ENCODE data around the gene GRIK2. TPM values are rescaled to one million over a fixed set of nuclear protein-coding genes. Genes with fewer than 3 reads are reported as not detected.

Gene GRIK2
- total RNA-seq, 2 donors from 2014 or later, result 1.00 to 4.5 TPM

DNA sequence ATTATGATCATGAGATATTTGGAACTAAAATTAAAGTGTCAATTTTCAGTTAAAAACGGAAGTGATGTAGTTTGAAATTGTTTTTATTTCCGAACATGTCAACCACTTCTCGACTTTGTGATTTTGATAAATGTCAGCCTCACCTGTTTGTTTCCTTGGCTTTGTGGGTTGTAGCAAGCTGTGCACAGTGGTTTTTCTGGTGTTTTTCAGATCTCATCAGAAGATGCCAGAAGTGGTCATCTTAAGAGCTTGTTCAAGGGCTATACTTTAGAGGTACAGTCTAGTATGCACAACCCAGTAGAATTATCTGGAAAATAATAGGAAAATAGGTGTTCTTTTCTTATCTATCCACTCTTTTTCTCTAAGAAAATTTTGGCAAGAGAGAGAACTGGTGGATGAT is 134.0 kb downstream of the GRIK2 start:
- H3K27me3 Mint-ChIP-seq (ENCODE audit: insufficient read depth), result no peaks in the 10 kb centered on the region
- Histone ChIP-seq H3K4me3 (ENCODE audit: low read length) (no peak overlapping the region), H3K36me3 (ENCODE audit: control insufficient read depth, insufficient read depth, low read length) (no peaks in the 10 kb centered on the region), H3K9ac (ENCODE audit: extremely low read depth, low read length, poor library complexity, severe bottlenecking) (no peak overlapping the region), H3K27ac (ENCODE audit: low read depth, low read length) (no peak overlapping the region), H3K9me3 (ENCODE audit: control insufficient read depth, low read length) (no peaks in the 10 kb centered on the region), H3K4me1 (ENCODE audit: control insufficient read depth, insufficient read depth, low read length) (no peaks in the 10 kb centered on the region), H3K27me3 (ENCODE audit: control insufficient read depth, insufficient read depth, low read length, poor library complexity, severe bottlenecking) (peaks cover 34% of the 10 kb centered on the region)
- H3K9me3 Mint-ChIP-seq, result no peaks in the 10 kb centered on the region
- peaks cover 4% of the 10 kb centered on the region for H3K4me1 Mint-ChIP-seq
- no peak for TF ChIP-seq CTCF (conservative IDR thresholded peaks at IDR 0.05)
- no peaks in the 10 kb centered on the region for H3K36me3 Mint-ChIP-seq (ENCODE audit: low read depth)
- no peak overlapping the region for H3K27ac Mint-ChIP-seq
- no peak for DNase-seq
- 90 to 100% methylated on average over 1 to 3 of the region's 3 CpGs for WGBS, 2 experiments (ENCODE audit: insufficient coverage in 1 of 2, insufficient read length in 1 of 2)
- H3K4me3 Mint-ChIP-seq, result no peak overlapping the region

- Histone ChIP-seq H3K4me1 (ENCODE audit: control insufficient read depth, insufficient read depth, low read length) (peaks cover 6% of the 10 kb centered on the region), H3K27ac (ENCODE audit: low read depth, low read length) (no peak overlapping the region), H3K9me3 (ENCODE audit: control insufficient read depth, low read length) (no peaks in the 10 kb centered on the region), H3K27me3 (ENCODE audit: control insufficient read depth, insufficient read depth, low read length, poor library complexity, severe bottlenecking) (peaks cover 34% of the 10 kb centered on the region), H3K4me3 (ENCODE audit: low read length) (no peak overlapping the region), H3K36me3 (ENCODE audit: control insufficient read depth, insufficient read depth, low read length) (no peaks in the 10 kb centered on the region), H3K9ac (ENCODE audit: extremely low read depth, low read length, poor library complexity, severe bottlenecking) (no peak overlapping the region)
- Mint-ChIP-seq H3K4me1 (peaks cover 14% of the 10 kb centered on the region), H3K4me3 (no peak overlapping the region), H3K9me3 (no peaks in the 10 kb centered on the region), H3K27me3 (ENCODE audit: insufficient read depth) (no peaks in the 10 kb centered on the region), H3K27ac (no peak overlapping the region), H3K36me3 (ENCODE audit: low read depth) (no peaks in the 10 kb centered on the region)
- TF ChIP-seq CTCF (conservative IDR thresholded peaks at IDR 0.05), result no peak
- DNase-seq, result no peak
Measured at GRCh38 chr6:101528801-101529200, 135.3 kb downstream of the GRIK2 start.

- TF ChIP-seq CTCF (conservative IDR thresholded peaks at IDR 0.05), result no peak
- Histone ChIP-seq H3K27me3 (ENCODE audit: control insufficient read depth, insufficient read depth, low read length, poor library complexity, severe bottlenecking) (peaks cover 18% of the 10 kb centered on the region), H3K9me3 (ENCODE audit: control insufficient read depth, low read length) (no peaks in the 10 kb centered on the region), H3K36me3 (ENCODE audit: control insufficient read depth, insufficient read depth, low read length) (no peaks in the 10 kb centered on the region), H3K27ac (ENCODE audit: low read depth, low read length) (no peak overlapping the region), H3K4me3 (ENCODE audit: low read length) (no peak overlapping the region), H3K9ac (ENCODE audit: extremely low read depth, low read length, poor library complexity, severe bottlenecking) (no peak overlapping the region), H3K4me1 (ENCODE audit: control insufficient read depth, insufficient read depth, low read length) (peaks cover 9% of the 10 kb centered on the region)
- WGBS, 2 experiments (ENCODE audit: insufficient coverage in 1 of 2, insufficient read length in 1 of 2), result 83 to 91% methylated on average over 2 of the region's 2 CpGs
- Mint-ChIP-seq H3K36me3 (ENCODE audit: low read depth) (no peaks in the 10 kb centered on the region), H3K9me3 (no peaks in the 10 kb centered on the region), H3K27ac (no peak overlapping the region), H3K4me1 (peaks cover 25% of the 10 kb centered on the region), H3K4me3 (no peak overlapping the region), H3K27me3 (ENCODE audit: insufficient read depth) (no peaks in the 10 kb centered on the region)
- DNase-seq, result no peak
Measured at GRCh38 chr6:101531538-101531937, 138.0 kb downstream of the GRIK2 start.

Data from endodermal cell (in vitro differentiated cells).